ENCODE results near the gene LYRM4.

LYRM4 gene

GRCh38 chr6:5247201-5247600, 13.5 kb downstream of the LYRM4 start:
- no peak for DNase-seq (ENCODE audit: low read depth in 3 of 3, low spot score in 1 of 3)

- DNase-seq (ENCODE audit: low read depth in 3 of 3, low spot score in 1 of 3), result no peak
These were observed 14.3 kb downstream of the LYRM4 start for GRCh38 chr6:5246141-5247097.

- no peak for DNase-seq (ENCODE audit: low read depth in 3 of 3, low spot score in 1 of 3)
These were observed 17.7 kb downstream of the LYRM4 start for GRCh38 chr6:5243069-5243468.

- no peak for DNase-seq (ENCODE audit: low read depth in 3 of 3, low spot score in 1 of 3)
These were observed 19.5 kb downstream of the LYRM4 start for GRCh38 chr6:5241252-5241651.

GRCh38 chr6:5238336-5238735, 22.4 kb downstream of the LYRM4 start:
- DNase-seq (ENCODE audit: low read depth in 3 of 3, low spot score in 1 of 3), result no peak

GRCh38 chr6:5237805-5238204, 22.9 kb downstream of the LYRM4 start:
- no peak for DNase-seq (ENCODE audit: low read depth in 3 of 3, low spot score in 1 of 3)

- no peak for DNase-seq (ENCODE audit: low read depth in 3 of 3, low spot score in 1 of 3)
These were observed 24.9 kb downstream of the LYRM4 start for GRCh38 chr6:5235830-5236229.

GRCh38 chr6:5234874-5235273, 25.9 kb downstream of the LYRM4 start:
- no peak for DNase-seq (ENCODE audit: low read depth in 3 of 3, low spot score in 1 of 3)

- no peak for DNase-seq (ENCODE audit: low read depth in 3 of 3, low spot score in 1 of 3)
These were observed 29.5 kb downstream of the LYRM4 start for GRCh38 chr6:5231289-5231688.

GRCh38 chr6:5230081-5230480, 30.7 kb downstream of the LYRM4 start:
- DNase-seq (ENCODE audit: low read depth in 3 of 3, low spot score in 1 of 3), result no peak

GRCh38 chr6:5229356-5229755, 31.4 kb downstream of the LYRM4 start:
- DNase-seq (ENCODE audit: low read depth in 3 of 3, low spot score in 1 of 3), result no peak

- no peak for DNase-seq (ENCODE audit: low read depth in 3 of 3, low spot score in 1 of 3)
These were observed 37.4 kb downstream of the LYRM4 start for GRCh38 chr6:5223309-5223708.

- DNase-seq (ENCODE audit: low read depth in 3 of 3, low spot score in 1 of 3), result no peak
These were observed 40.3 kb downstream of the LYRM4 start for GRCh38 chr6:5220443-5220842.

GRCh38 chr6:5219011-5219691, 41.6 kb downstream of the LYRM4 start:
- DNase-seq (ENCODE audit: low read depth in 3 of 3, low spot score in 1 of 3), result no peak

- DNase-seq (ENCODE audit: low read depth in 3 of 3, low spot score in 1 of 3), result no peak
These were observed 43.4 kb downstream of the LYRM4 start for GRCh38 chr6:5217356-5217755.

- DNase-seq (ENCODE audit: low read depth in 3 of 3, low spot score in 1 of 3), result no peak
These were observed 45.0 kb downstream of the LYRM4 start for GRCh38 chr6:5215799-5216198.

- no peak for DNase-seq (ENCODE audit: low read depth in 3 of 3, low spot score in 1 of 3)
These were observed 45.6 kb downstream of the LYRM4 start for GRCh38 chr6:5215159-5215558.

- DNase-seq (ENCODE audit: low read depth in 3 of 3, low spot score in 1 of 3), result no peak
These were observed 46.1 kb downstream of the LYRM4 start for GRCh38 chr6:5214570-5215052.

- DNase-seq (ENCODE audit: low read depth in 3 of 3, low spot score in 1 of 3), result no peak
These were observed 46.9 kb downstream of the LYRM4 start for GRCh38 chr6:5213836-5214235.

GRCh38 chr6:5211492-5211891, 49.3 kb downstream of the LYRM4 start:
- no peak for DNase-seq (ENCODE audit: low read depth in 3 of 3, low spot score in 1 of 3)

GRCh38 chr6:5208471-5208971, 52.2 kb downstream of the LYRM4 start:
- no peak for DNase-seq (ENCODE audit: low read depth in 3 of 3, low spot score in 1 of 3)

- DNase-seq (ENCODE audit: low read depth in 3 of 3, low spot score in 1 of 3), result no peak
These were observed 52.7 kb downstream of the LYRM4 start for GRCh38 chr6:5208057-5208456.
